HG02943 (cell line): ENCODE data around the gene MED13L.

Source experiments
- ATAC-seq: cut with Tn5 transposase; IDR thresholded peaks from one replicate; pipeline ENCODE4 v1.9.1; 2021; ENCODE audit warnings: mild to moderate bottlenecking, low read depth, moderate library complexity; ENCODE audit not compliant: unreplicated experiment

MED13L gene

GRCh38 chr12:116277467-116278278 is at the start of gene MED13L:
MED13L (minus strand) TSS chr12:116277693; CDS start chr12:116277131, 562 bp downstream.
- ATAC-seq, result peak; percentile 87

- peak; percentile 78 for ATAC-seq
Measured at GRCh38 chr12:116325336-116325664, 47.8 kb upstream of the MED13L start.

GRCh38 chr12:116324654-116325335 is 47.3 kb upstream of the MED13L start:
- ATAC-seq, result no peak

GRCh38 chr12:116323406-116324386 is 46.2 kb upstream of the MED13L start:
- ATAC-seq, result no peak

GRCh38 chr12:116321913-116322312 is 44.4 kb upstream of the MED13L start:
- no peak for ATAC-seq

- ATAC-seq, result no peak
Measured at GRCh38 chr12:116320791-116321217, 43.3 kb upstream of the MED13L start.

- no peak for ATAC-seq
Measured at GRCh38 chr12:116319898-116320621, 42.6 kb upstream of the MED13L start.

- ATAC-seq, result no peak
Measured at GRCh38 chr12:116319233-116319897, 41.9 kb upstream of the MED13L start.

GRCh38 chr12:116318576-116319232 is 41.2 kb upstream of the MED13L start:
- no peak for ATAC-seq

GRCh38 chr12:116317986-116318575 is 40.6 kb upstream of the MED13L start:
- no peak for ATAC-seq

GRCh38 chr12:116317139-116317538 is 39.6 kb upstream of the MED13L start:
- no peak for ATAC-seq

- ATAC-seq, result no peak
Measured at GRCh38 chr12:116314477-116314876, 37.0 kb upstream of the MED13L start.

- no peak for ATAC-seq
Measured at GRCh38 chr12:116313194-116313927, 35.9 kb upstream of the MED13L start.

- no peak for ATAC-seq
Measured at GRCh38 chr12:116310082-116310481, 32.6 kb upstream of the MED13L start.

GRCh38 chr12:116309343-116309742 is 31.9 kb upstream of the MED13L start:
- ATAC-seq, result no peak

GRCh38 chr12:116308647-116309046 is 31.2 kb upstream of the MED13L start:
- ATAC-seq, result no peak

GRCh38 chr12:116306968-116307367 is 29.5 kb upstream of the MED13L start:
- no peak for ATAC-seq

GRCh38 chr12:116306506-116306905 is 29.0 kb upstream of the MED13L start:
- no peak for ATAC-seq
